A549 (cell line): ENCODE data around the gene KSR1.

Experiments
- CTCF ChIP-seq: fragments of >200 bp; sonication (Bioruptor Twin); formaldehyde crosslinking; IDR thresholded peaks from 3 replicates; pipeline ENCODE4 v1.5.1; 2016
- HDAC2 ChIP-seq: fragments of 200-600 bp; sonication (generic); IDR thresholded peaks from 2 replicates; pipeline ENCODE4 v1.6.1; 2016
- MYC ChIP-seq: IDR thresholded peaks from 2 replicates; pipeline ENCODE4 v1.6.1; 2012; ENCODE audit warnings: mild to moderate bottlenecking, inconsistent platforms, low read length, improper control_type of control experiment, borderline replicate concordance
- NR3C1 ChIP-seq: fragments of >200 bp; sonication (Bioruptor Twin); formaldehyde crosslinking; IDR thresholded peaks from 3 replicates; pipeline ENCODE4 v1.6.1; 2017
- POLR2A ChIP-seq: IDR thresholded peaks from 2 replicates; pipeline ENCODE4 v1.6.1; 2012; ENCODE audit warnings: mild to moderate bottlenecking, low read length
- RAD21 ChIP-seq, 2 experiments: fragments of >200 bp in 1 of 2; sonication (Bioruptor Twin) in 1 of 2; formaldehyde crosslinking in 1 of 2; IDR thresholded peaks in 1 of 2; conservative IDR thresholded peaks in 1 of 2; 2 replicates in 1 of 2; 3 replicates in 1 of 2; pipeline ENCODE4 v1.6.1; 2012 to 2018; ENCODE audit warnings: inconsistent platforms in 1 of 2
- SMC3 ChIP-seq: fragments of >200 bp; sonication (Bioruptor Twin); formaldehyde crosslinking; IDR thresholded peaks from 3 replicates; pipeline ENCODE4 v1.6.1; 2018; ENCODE audit warnings: inconsistent platforms

- no peak for TF ChIP-seq SMC3
- no peak for TF ChIP-seq CTCF
- TF ChIP-seq POLR2A, result no peak
- TF ChIP-seq NR3C1, result no peak
- no peak for TF ChIP-seq RAD21 (conservative IDR thresholded peaks at IDR 0.05 in 1 of 2, IDR thresholded peaks at IDR 0.05 in 1 of 2)
- no peak for TF ChIP-seq HDAC2
- no peak for TF ChIP-seq MYC
These were observed 215.3 kb downstream of the KSR1 start for GRCh38 chr17:27671591-27671910.
